GM23248 (cell line): Measurements from ENCODE around the gene GCNT1.

ENCODE experiments used
- EZH2 ChIP-seq: fragments of 200-600 bp; sonication (generic); IDR thresholded peaks from 2 replicates; pipeline ENCODE4 v1.6.1; 2018; ENCODE audit warnings: antibody characterized with exemption, mild to moderate bottlenecking; ENCODE audit not compliant: insufficient read depth, poor library complexity, severe bottlenecking
- EZH2phosphoT487 ChIP-seq: fragments of 200-600 bp; sonication (generic); IDR thresholded peaks from 2 replicates; pipeline ENCODE4 v1.6.1; 2018; ENCODE audit warnings: antibody characterized with exemption, moderate library complexity, mild to moderate bottlenecking, low read depth; ENCODE audit not compliant: insufficient read depth

DNA sequence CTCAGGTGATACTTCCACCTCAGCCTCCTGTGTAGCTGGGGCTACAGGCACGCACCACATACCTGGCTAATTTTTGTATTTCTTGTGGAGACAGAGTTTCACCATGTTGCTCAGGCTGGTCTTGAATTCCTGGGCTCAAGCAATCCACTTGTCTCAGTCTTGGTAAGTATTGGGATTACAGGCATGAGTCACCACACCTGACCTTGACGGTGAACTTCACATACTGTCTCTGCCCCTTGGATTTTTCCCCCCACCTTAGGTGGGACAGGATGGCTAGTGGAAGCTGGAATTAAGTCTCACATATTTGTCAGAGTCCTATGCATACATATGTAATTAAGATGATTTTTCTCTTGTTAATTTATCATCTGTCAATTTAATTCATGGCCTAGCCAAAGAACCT lies 43.8 kb upstream of the GCNT1 start:
- TF ChIP-seq EZH2phosphoT487 = no peak
- TF ChIP-seq EZH2 = no peak
